Testis (tissue), 2 donors: ENCODE results near the gene ZNF79.

Source experiments
- CTCF ChIP-seq, 3 experiments: fragments of 450-650 bp in 2 of 3; fragments of 200-600 bp in 1 of 3; sonication (generic) in 1 of 3; IDR thresholded peaks; one replicate each; pipeline ENCODE4 v1.5.1; 2016 to 2019; ENCODE audit warnings: antibody characterized with exemption in 3 of 3, mild to moderate bottlenecking in 2 of 3, moderate library complexity in 1 of 3
- POLR2A ChIP-seq: fragments of 450-650 bp; IDR thresholded peaks from one replicate; pipeline ENCODE4 v1.6.1; 2017; ENCODE audit warnings: antibody characterized with exemption, mild to moderate bottlenecking, moderate library complexity

- no peak for TF ChIP-seq POLR2A
- TF ChIP-seq CTCF (IDR thresholded peaks at IDR 0.05): no peak
Measured at GRCh38 chr9:127398275-127398647, 25.9 kb upstream of the ZNF79 start.
